WTC11 (cell line): ENCODE results near the gene SENP8.

Source experiments
- AFF4 ChIP-seq: sonication (generic); formaldehyde crosslinking; IDR thresholded peaks from 2 replicates; pipeline ENCODE4 v1.8.1; 2023; ENCODE audit warnings: mild to moderate bottlenecking, missing genetic modification reagents, borderline replicate concordance
- CTCF ChIP-seq: fragments of 200-600 bp; IDR thresholded peaks from 2 replicates; pipeline ENCODE4 v1.8.0; 2022; ENCODE audit warnings: antibody characterized with exemption
- ESRRA ChIP-seq: sonication (generic); formaldehyde crosslinking; IDR thresholded peaks from 2 replicates; pipeline ENCODE4 v1.8.1; 2022; ENCODE audit warnings: mild to moderate bottlenecking, missing genetic modification reagents, borderline replicate concordance
- FOXJ3 ChIP-seq: sonication (generic); formaldehyde crosslinking; IDR thresholded peaks from 2 replicates; pipeline ENCODE4 v1.9.0; 2021; ENCODE audit warnings: missing genetic modification reagents, mild to moderate bottlenecking, borderline replicate concordance
- RELA ChIP-seq: sonication (generic); formaldehyde crosslinking; IDR thresholded peaks from 2 replicates; pipeline ENCODE4 v1.8.1; 2022; ENCODE audit warnings: missing genetic modification reagents, mild to moderate bottlenecking, borderline replicate concordance
- USF2 ChIP-seq: sonication (generic); formaldehyde crosslinking; IDR thresholded peaks from 2 replicates; pipeline ENCODE4 v1.8.1; 2023; ENCODE audit warnings: mild to moderate bottlenecking, missing genetic modification reagents, moderate library complexity
- ZNF121 ChIP-seq: sonication (generic); formaldehyde crosslinking; IDR thresholded peaks from 2 replicates; pipeline ENCODE4 v1.8.0; 2023; ENCODE audit warnings: missing genetic modification reagents
- ZNF317 ChIP-seq: sonication (generic); formaldehyde crosslinking; IDR thresholded peaks from 2 replicates; pipeline ENCODE4 v1.8.1; 2023; ENCODE audit warnings: low read depth, mild to moderate bottlenecking, moderate library complexity, missing genetic modification reagents, borderline replicate concordance

GRCh38 chr15:72155635-72156616, 37.7 kb downstream of the SENP8 start:
- TF ChIP-seq FOXJ3 (no peak), CTCF (peak; percentile 84), USF2 (CRISPR knock-in tag) (no peak), ESRRA (CRISPR knock-in tag) (no peak), RELA (CRISPR knock-in tag) (no peak), AFF4 (no peak), ZNF317 (CRISPR knock-in tag) (no peak), ZNF121 (CRISPR knock-in tag) (no peak)
